Fibroblast of the aortic adventitia (primary cell): Measurements from ENCODE around the gene STK24. TPM values are rescaled to one million over a fixed set of nuclear protein-coding genes. Genes with fewer than 3 reads are reported as not detected.

Source experiments
- DNase-seq: peaks from one replicate; pipeline ENCODE4 v3.0.0-alpha.2; 2010; ENCODE audit warnings: low read depth
- H3K4me3 ChIP-seq: 2 replicates; pipeline ENCODE4 v1.5.1; 2011; ENCODE audit warnings: low read depth, mild to moderate bottlenecking, control low read depth, low read length, moderate library complexity
- CTCF ChIP-seq: IDR thresholded peaks from 2 replicates; pipeline ENCODE4 v1.5.1; 2011; ENCODE audit warnings: mild to moderate bottlenecking, low read length, control low read depth, inconsistent platforms; ENCODE audit not compliant: insufficient read depth
- total RNA-seq: library from RNA; depleted of rRNA; stranded (reverse); fragments of >200 nt; gene quantifications from 2 replicates; pipeline ENCODE4 v1.2.3, GENCODE V29; 2012; ENCODE audit warnings: low replicate concordance

Gene STK24
- total RNA-seq, 1 donor = 64.0 TPM

DNA sequence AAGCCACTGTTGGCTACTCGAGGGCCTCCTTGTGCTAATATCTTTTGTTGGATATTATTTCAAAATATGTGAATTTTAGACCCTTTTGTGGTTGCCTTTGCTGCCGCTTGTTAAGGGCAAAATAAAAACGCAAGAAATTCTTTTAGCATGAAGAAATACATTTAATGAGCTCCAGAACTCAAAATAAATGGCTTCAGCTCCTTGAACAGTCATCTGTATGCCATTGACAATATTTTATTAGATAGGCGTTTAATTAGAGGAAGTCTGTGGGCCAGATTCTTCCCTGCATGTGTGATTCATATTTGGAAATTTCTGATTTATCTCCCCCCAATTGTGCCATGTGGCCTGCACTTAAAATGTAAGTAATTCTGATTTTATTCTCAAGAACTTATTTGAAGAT lies 177.2 kb downstream of the STK24 start:
- no peak for DNase-seq
- no peak for TF ChIP-seq CTCF
- H3K4me3 ChIP-seq = no peak overlapping the region

- TF ChIP-seq CTCF = no peak
- no peak for DNase-seq
- no peak overlapping the region for H3K4me3 ChIP-seq
Measured at GRCh38 chr13:98398581-98398980, 178.3 kb downstream of the STK24 start.

DNA sequence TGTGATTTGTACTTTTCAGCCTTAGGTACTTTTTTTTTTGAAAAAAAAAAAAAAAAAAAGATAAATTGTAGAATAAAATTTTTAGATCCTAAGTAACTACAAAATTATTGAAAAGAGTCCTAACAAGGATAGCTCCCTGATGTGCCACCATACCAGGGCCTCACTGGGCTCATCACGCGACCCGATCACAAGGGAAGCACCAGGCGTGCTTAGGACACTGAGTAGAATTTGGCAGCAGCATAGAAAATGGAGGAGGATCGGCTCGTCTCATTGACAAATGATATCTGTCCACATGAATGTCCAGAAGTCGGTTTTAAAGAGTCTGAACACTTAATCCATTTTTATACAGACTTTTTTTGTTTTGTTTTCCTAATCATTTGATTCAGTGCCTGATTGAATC lies 179.0 kb downstream of the STK24 start:
- no peak for TF ChIP-seq CTCF
- H3K4me3 ChIP-seq = no peak overlapping the region
- DNase-seq = no peak

- H3K4me3 ChIP-seq = no peak overlapping the region
- peak; percentile 44 for TF ChIP-seq CTCF
- peak; percentile 41 for DNase-seq
Measured at GRCh38 chr13:98397221-98397620, 179.7 kb downstream of the STK24 start.

DNA sequence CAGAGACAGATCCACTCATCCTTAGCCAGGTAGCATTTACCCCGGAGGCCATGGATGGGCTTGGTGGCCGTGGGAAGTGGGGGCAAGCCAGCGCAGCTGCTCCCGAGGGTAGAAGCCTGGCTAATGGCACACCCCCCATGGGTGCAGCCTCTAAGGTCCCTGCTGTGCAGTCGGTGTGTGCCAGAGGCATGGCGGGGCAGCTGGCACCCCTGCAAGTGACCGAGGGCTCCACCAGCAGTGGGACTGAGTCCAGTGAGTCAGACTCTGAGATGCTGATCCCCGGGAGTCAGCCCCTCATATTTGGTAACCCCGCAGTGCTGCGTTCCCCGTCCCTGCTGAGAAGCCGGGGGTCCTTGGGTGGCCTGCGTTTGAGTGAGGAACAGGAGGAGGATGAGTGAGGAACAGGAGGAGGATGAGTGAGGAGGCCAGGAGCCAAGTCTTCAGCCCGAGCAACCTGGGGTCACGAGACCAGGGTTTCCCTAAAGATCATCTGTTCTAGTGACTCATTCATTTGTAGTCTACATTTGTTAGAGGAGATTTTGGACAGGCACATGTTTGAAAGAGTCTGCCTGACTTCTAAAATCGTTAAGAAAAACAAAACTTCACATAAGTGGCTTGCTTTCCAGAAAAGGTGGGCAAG lies 180.7 kb downstream of the STK24 start:
- TF ChIP-seq CTCF = no peak
- no peak for DNase-seq
- H3K4me3 ChIP-seq = no peak overlapping the region

Other genes with a start within 250 kb of the STK24 start
- not detected in 2 replicates for gene SLC15A1, start 175.6 kb upstream of the STK24 start, total RNA-seq